Measurements from ENCODE around the gene PTBP1. TPM values are rescaled to one million over a fixed set of nuclear protein-coding genes. Genes with fewer than 3 reads are reported as not detected.

PTBP1 gene
- total and polyA plus RNA-seq, 9 of the 15 experiments (the other 6 are each of a cell fraction or from before 2014, with no cell fraction given), result 14.0 to 759 (median 234) TPM

- TF ChIP-seq PRDM10 (IDR thresholded peaks at IDR 0.05; ENCODE audit: partially characterized antibody) (peak; percentile 65), ZNF512 (tag; IDR thresholded peaks at IDR 0.05) (no peak), ZKSCAN1 (IDR thresholded peaks at IDR 0.05; ENCODE audit: low read depth, low read length) (no peak), HDAC6 (IDR thresholded peaks at IDR 0.05; ENCODE audit: low read depth, low read length) (no peak), PCBP2 (IDR thresholded peaks at IDR 0.05; ENCODE audit: low read depth, low read length, poor library complexity, severe bottlenecking) (no peak), ZNF436 (CRISPR knock-in tag; IDR thresholded peaks at IDR 0.05) (no peak), DPF2 (IDR thresholded peaks at IDR 0.05) (no peak), CAMTA2 (CRISPR knock-in tag; conservative IDR thresholded peaks at IDR 0.05) (no peak), HMGN3 (IDR thresholded peaks at IDR 0.05; ENCODE audit: borderline replicate concordance, extremely low read depth, insufficient read length, low read depth, low read length) (no peak), POLR2B (IDR thresholded peaks at IDR 0.05; ENCODE audit: low read depth, partially characterized antibody) (no peak), CXXC5 (CRISPR knock-in tag; IDR thresholded peaks at IDR 0.05) (0 out of 2 replicates have a peak, but pooled peaks have one; percentile 15), POLR2A (conservative IDR thresholded peaks at IDR 0.05) (peak; percentile 55), THRB (CRISPR knock-in tag; conservative IDR thresholded peaks at IDR 0.05) (no peak), RBFOX2 (IDR thresholded peaks at IDR 0.05; ENCODE audit: low read depth, low read length) (peak; percentile 69), BCOR (IDR thresholded peaks at IDR 0.05) (no peak), ZNF445 (CRISPR knock-in tag; IDR thresholded peaks at IDR 0.05; ENCODE audit: low read depth) (no peak), KAT2B (IDR thresholded peaks at IDR 0.05; ENCODE audit: low read depth, low read length) (no peak), YY1 (IDR thresholded peaks at IDR 0.05; ENCODE audit: borderline replicate concordance in 1 of 3, control insufficient read depth in 1 of 3, extremely low read depth in 1 of 3, insufficient read depth in 3 of 3, insufficient read length in 1 of 3, insufficient replicate concordance in 2 of 3, low read depth in 1 of 3, low read length in 2 of 3) (peak in 1 of 3 experiments; percentile 4), MEF2D (tag; conservative IDR thresholded peaks at IDR 0.05; ENCODE audit: low read depth) (no peak), MYBL2 (IDR thresholded peaks at IDR 0.05; ENCODE audit: low read depth) (no peak), MYBL2 (CRISPR knock-in tag; IDR thresholded peaks at IDR 0.05; ENCODE audit: borderline replicate concordance) (no peak)
These were observed 24.1 kb downstream of the PTBP1 start (continued) for GRCh38 chr19:821231-821824.

Measured in K562 (cell line).